ENCODE results near the gene FGD5.
"Not testable (repeated sequence)": the region's sequence is repeated elsewhere in the genome, so short reads cannot be mapped to it uniquely, and the experiment has no call there.

FGD5 gene

DNA sequence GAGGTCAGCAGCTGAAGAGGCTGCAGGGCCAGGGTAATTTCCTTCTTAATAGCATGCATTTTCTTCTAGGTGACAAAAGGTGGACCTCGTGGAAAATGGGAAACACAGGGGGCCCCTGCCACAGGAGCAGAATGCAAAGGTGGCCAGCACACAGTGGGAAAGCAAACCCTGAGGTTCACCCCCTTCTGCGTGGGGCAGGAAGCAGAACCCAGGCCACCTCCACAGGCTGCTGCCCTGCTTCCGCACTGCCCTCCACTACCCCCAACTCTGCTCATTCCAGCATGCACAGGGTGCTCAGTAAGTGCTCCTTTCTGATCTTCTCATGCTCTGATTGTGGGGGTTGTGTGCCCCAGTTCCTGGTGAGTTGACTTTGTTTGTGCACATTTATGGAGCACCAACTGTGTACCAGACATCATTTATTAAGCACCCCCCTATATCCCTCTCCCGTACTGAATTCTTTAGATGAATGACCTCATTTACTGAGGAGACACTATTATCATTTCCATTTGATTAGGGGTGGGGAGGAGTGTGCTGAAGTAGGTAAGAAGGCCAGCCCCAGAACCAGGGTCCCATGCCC, 12.7 kb upstream of the FGD5 start:
- Mint-ChIP-seq H3K9me3 (no peaks in the 10 kb centered on the region), H3K27me3 (peaks cover 77% of the 10 kb centered on the region), H3K27ac (no peak overlapping the region), H3K4me1 (ENCODE audit: low read depth) (peaks cover 32% of the 10 kb centered on the region), H3K4me3 (no peak overlapping the region), H3K36me3 (ENCODE audit: low read depth) (no peaks in the 10 kb centered on the region)
- intact Hi-C loops (cut with micrococcal nuclease), result no loop called here

DNA sequence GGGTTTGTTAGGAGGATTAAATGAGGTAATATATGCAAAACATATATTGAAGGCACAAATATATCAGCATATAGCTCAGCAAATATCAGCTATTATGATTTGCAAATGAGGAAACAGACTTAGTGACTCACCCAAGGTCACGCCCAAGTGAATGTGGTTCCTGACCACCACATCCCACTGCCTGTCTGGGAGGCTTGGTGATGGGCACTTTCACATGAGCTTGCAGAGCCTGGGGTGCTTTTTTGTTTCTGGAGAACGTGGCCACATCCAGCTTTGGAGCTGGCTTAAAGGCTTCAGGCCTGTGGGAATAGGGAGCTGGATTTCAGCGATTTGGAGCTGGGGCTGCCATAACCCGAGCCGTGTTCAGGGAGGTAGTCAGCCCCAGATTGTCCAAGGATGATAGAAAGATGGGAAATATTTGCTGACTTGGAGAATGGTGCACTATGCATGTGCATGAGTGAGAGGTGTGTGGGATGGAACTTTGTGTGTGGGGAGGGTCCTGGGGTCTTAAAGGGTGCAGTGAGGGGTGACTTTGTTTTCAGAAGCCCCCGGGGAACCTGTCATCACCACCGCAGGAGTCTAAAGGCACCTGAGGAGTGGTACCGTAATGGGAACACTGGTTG, 12.0 kb upstream of the FGD5 start:
- Mint-ChIP-seq H3K9me3 (no peaks in the 10 kb centered on the region), H3K4me3 (peak overlapping the region; percentile 28), H3K36me3 (ENCODE audit: low read depth) (no peaks in the 10 kb centered on the region), H3K4me1 (ENCODE audit: low read depth) (peaks cover 39% of the 10 kb centered on the region), H3K27me3 (peaks cover 82% of the 10 kb centered on the region), H3K27ac (peak overlapping the region; percentile 16)
- intact Hi-C loops (cut with micrococcal nuclease), result no loop called here

DNA sequence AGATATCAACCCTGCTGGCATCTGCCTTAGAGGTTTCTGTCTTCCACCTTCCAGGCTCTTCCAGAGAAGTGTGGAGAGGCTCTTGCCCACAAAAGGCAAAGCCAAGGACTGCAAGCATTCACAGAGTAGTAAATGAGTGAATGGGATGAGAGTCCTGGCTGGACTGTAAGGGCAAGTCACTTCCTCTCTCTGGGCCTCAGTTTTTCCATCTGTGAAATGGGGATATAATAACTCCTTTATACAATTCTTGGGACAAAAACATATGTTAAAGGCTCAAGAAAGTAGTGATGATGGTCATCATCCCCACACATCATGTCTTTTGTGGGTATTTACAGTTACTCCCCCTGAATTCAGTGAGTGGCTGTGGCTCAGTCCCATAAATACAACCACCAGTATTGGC, 10.7 kb upstream of the FGD5 start:
- intact Hi-C loops (cut with micrococcal nuclease), result no loop called here
- Mint-ChIP-seq H3K9me3 (no peaks in the 10 kb centered on the region), H3K27me3 (peaks cover 84% of the 10 kb centered on the region), H3K4me1 (ENCODE audit: low read depth) (peaks cover 43% of the 10 kb centered on the region), H3K36me3 (ENCODE audit: low read depth) (no peaks in the 10 kb centered on the region), H3K27ac (no peak overlapping the region), H3K4me3 (no peak overlapping the region)

DNA sequence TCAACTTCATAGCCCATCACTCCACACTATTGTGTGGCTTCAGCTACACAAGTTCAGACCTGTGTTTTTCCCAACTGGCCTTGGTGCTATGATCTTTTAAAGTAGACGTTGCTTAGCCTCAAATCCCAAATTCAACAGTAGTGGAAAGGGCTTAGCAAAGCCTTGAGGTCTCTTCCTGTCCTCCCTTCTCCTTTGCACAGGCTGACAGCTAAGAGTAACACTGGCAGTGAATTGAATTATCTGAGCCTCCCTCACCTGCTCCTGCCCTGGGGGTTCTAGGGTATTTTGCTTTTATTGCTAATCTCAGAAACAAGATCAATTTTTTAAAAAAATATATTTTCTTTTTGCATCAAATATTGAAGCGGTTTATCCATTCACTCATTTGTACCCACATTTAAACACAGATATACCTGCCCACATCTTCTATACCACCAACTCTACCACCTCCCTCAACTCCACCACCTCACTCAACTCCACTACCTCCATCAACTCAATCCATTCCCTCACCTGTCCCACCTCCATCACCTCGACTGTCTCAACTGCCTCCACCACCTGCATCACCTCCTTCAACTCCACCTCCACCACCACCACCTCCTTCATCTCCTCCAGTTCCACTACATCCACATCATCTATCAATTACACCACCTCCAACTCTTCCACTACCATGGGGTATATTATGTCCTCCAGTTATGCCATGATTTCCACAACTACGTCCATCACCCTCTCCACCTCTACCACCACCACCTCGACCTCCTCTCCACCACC, 10.1 kb upstream of the FGD5 start:
- no peaks in the 10 kb centered on the region for H3K9me3 Mint-ChIP-seq
- peaks cover 43% of the 10 kb centered on the region for H3K4me1 Mint-ChIP-seq (ENCODE audit: low read depth)
- H3K27ac Mint-ChIP-seq, result no peak overlapping the region
- H3K36me3 Mint-ChIP-seq (ENCODE audit: low read depth), result no peaks in the 10 kb centered on the region
- H3K27me3 Mint-ChIP-seq, result peaks cover 84% of the 10 kb centered on the region
- H3K4me3 Mint-ChIP-seq, result no peak overlapping the region
- intact Hi-C loops (cut with micrococcal nuclease), result no loop called here

DNA sequence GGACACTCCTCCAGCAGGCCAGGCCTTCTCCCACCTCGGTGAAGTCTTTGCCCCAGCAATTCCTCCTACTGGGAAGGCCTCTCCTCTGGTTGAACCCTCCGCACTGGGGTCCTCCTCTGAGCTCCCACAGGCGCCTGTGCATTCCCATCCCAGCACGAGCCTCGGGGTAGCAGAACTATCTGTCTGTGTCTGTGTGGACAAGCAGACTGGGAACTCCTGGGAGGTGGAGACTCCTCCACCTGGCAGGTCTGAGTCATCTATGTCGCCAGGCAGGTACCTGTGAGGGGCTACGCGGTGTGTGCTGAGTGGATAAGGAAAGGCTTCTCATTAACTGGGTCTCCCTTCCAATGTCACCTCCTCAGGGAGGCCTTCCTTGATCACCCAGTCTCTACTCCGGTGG, 9.2 kb upstream of the FGD5 start:
- H3K9me3 Mint-ChIP-seq; intact Hi-C loops (cut with micrococcal nuclease); H3K27ac Mint-ChIP-seq; H3K36me3 Mint-ChIP-seq (ENCODE audit: low read depth); H3K4me3 Mint-ChIP-seq: not testable (repeated sequence)
- H3K27me3 Mint-ChIP-seq, result peaks cover 84% of the 10 kb centered on the region
- peaks cover 34% of the 10 kb centered on the region for H3K4me1 Mint-ChIP-seq (ENCODE audit: low read depth)

DNA sequence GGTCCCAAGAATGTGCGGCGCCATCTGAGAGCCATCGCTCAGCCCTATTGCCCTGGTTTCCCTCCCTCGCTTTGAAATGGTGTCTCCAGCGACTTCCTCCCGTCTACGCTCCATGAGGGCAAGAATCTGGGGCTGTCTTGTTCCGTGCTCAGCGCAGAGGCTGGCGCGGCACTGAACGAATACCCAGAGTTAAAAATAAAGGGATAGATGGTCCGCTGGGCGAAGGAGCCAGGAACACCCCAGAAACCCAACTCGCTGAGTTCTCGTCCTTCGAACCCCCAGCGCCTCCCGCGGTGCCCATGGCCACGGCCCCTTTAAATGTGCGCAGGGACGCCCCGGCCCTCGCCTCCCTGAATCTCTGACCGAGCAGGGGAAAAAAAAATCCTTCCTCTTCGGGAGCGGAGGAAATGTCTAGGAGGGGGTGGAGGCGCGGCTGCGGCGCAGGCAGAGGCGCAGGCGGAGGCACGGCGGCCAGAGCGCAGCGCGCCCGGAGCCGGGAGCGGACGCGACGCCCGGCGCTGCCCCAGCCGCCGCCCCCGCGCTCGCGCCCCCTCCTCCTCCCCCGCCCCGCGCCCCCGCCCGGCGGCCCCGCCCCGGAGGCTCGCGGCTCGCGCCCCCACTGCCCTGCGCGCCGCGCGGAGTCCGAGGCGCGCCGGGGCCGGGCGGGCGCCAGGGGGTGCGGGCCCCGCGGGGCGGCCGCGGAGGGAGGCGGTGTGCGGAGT, 8.5 kb upstream of the FGD5 start:
- no peaks in the 10 kb centered on the region for H3K36me3 Mint-ChIP-seq (ENCODE audit: low read depth)
- H3K4me3 Mint-ChIP-seq, result peak overlapping the region; percentile 44
- intact Hi-C loops (cut with micrococcal nuclease), result no loop called here
- H3K4me1 Mint-ChIP-seq (ENCODE audit: low read depth), result peaks cover 27% of the 10 kb centered on the region
- no peaks in the 10 kb centered on the region for H3K9me3 Mint-ChIP-seq
- no peak overlapping the region for H3K27ac Mint-ChIP-seq
- peaks cover 84% of the 10 kb centered on the region for H3K27me3 Mint-ChIP-seq

DNA sequence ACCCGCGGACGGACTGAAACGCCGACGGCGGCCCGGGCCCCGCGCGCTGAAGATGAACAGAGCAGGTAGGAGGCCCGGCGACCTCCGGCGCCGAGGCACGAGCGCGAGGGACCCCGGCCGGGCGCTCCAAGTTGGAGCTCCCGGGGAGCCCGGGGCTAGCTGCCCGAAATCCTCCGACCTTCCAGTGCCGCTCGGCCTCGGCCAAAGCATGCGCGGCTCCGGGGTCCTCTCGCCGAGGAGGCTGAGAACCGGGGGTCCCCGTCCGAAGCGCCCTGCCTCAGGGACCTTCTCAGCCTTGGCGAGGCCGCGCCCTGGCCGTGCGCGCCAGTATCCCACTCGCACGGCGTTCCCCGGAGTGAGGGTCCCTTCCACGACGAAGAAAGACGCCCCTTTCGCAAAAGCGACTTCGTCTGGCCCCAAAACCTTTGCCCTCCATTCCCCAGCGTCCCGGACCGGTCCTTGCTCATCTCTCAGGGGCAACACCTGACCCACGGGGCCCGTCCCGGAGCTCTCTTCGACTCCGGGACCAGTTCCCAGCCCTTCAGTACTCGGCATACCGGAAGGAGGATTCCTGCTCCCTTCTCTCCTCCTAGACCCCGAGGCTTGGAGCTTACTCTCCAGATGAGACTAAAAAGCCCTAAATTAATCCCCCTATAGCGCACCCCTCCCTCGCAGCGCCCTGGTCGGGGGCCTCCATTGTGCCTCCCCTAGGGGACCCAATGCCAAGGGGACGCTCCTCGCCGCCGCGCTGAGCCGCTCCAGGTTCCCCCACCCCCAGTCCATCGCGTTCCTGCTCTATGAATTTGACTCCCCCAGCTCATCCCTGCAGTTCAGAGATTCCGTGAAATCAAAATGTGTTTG, 7.7 kb upstream of the FGD5 start:
- no peak overlapping the region for H3K27ac Mint-ChIP-seq
- peak overlapping the region; percentile 65 for H3K4me3 Mint-ChIP-seq
- H3K4me1 Mint-ChIP-seq (ENCODE audit: low read depth), result peaks cover 21% of the 10 kb centered on the region
- H3K9me3 Mint-ChIP-seq, result no peaks in the 10 kb centered on the region
- no peaks in the 10 kb centered on the region for H3K36me3 Mint-ChIP-seq (ENCODE audit: low read depth)
- intact Hi-C loops (cut with micrococcal nuclease), result no loop called here
- peaks cover 85% of the 10 kb centered on the region for H3K27me3 Mint-ChIP-seq

DNA sequence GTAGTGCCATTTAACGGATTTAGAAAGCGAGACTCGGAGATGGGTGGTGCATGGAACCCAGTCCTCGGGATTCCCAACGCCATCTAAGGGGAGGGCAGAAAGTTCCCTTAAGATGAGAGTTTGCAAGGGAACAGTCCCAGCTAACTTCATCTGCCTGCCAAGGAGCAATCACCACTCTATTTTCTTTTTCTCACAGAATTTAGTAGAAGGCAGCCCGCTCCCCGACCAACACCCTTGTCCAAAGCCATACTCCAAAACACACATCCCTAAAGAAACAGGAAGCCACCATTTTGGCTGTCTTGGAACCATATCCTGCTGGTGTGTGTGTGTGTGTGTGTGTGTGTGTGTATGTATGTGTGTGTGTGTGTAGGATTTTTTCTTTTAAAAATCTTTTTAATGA, 7.1 kb upstream of the FGD5 start:
- Mint-ChIP-seq H3K36me3 (ENCODE audit: low read depth) (no peaks in the 10 kb centered on the region), H3K4me3 (peak overlapping the region; percentile 65), H3K9me3 (no peaks in the 10 kb centered on the region), H3K27ac (no peak overlapping the region), H3K4me1 (ENCODE audit: low read depth) (peaks cover 20% of the 10 kb centered on the region), H3K27me3 (peaks cover 83% of the 10 kb centered on the region)
- intact Hi-C loops (cut with micrococcal nuclease), result no loop called here

DNA sequence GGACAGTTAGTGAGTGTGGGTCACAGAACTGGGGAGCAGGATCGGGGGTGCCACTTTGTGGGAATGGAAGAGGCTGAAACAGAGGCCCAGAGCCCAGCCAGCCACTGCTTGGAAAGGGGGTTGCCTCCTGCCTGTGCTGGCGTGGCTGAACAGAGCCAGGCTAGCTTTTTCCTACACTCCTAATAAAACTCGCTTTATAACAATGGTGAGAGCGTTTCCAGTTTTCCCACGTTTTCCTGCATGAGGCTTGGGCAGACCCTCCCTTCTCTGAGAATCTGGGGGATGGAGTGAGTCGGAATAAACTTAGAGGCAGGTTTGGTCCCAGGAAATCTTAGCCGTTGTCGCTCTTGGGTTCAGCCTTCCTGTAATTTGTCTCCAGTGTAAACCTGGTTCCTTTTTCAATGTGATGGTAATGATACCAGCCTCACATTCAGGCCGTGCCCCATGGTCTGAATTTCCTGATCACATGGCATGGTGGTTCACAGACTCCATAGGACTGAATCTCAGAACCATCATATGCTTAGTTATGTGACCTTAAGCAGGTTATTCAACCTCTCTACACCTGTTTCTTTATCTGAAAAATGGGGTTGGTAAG, 6.5 kb upstream of the FGD5 start:
- Mint-ChIP-seq H3K36me3 (ENCODE audit: low read depth) (no peaks in the 10 kb centered on the region), H3K9me3 (no peaks in the 10 kb centered on the region), H3K27me3 (peaks cover 78% of the 10 kb centered on the region), H3K4me3 (no peak overlapping the region), H3K27ac (no peak overlapping the region), H3K4me1 (ENCODE audit: low read depth) (peaks cover 14% of the 10 kb centered on the region)
- intact Hi-C loops (cut with micrococcal nuclease), result no loop called here

DNA sequence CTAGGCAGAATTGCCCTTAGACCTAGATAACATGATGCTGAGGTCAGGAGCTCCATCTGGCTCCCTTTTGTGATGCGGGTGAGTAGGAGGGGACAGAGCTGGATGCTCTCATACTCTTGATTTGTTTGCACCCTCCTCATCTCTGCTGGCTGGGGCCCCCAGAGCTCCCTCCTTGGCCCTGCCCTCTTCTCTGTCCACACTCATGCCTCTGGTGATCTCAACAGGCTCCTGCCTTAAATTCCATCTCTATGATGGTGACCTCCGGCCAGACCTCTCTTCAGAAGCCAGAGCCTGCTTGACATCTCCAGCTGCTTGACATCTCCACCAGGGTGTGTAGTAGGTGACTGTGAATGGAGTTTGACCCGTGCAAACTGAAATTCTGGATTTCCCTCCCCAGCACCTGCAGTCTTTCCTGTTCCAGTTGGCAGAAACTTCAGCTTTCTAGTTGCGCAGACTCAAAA, 4.3 kb upstream of the FGD5 start:
- no peak overlapping the region for H3K4me3 Mint-ChIP-seq
- no peaks in the 10 kb centered on the region for H3K9me3 Mint-ChIP-seq
- H3K27ac Mint-ChIP-seq, result no peak overlapping the region
- H3K4me1 Mint-ChIP-seq (ENCODE audit: low read depth), result peaks cover 13% of the 10 kb centered on the region
- H3K36me3 Mint-ChIP-seq (ENCODE audit: low read depth), result no peaks in the 10 kb centered on the region
- peaks cover 64% of the 10 kb centered on the region for H3K27me3 Mint-ChIP-seq
- intact Hi-C loops (cut with micrococcal nuclease), result no loop called here

DNA sequence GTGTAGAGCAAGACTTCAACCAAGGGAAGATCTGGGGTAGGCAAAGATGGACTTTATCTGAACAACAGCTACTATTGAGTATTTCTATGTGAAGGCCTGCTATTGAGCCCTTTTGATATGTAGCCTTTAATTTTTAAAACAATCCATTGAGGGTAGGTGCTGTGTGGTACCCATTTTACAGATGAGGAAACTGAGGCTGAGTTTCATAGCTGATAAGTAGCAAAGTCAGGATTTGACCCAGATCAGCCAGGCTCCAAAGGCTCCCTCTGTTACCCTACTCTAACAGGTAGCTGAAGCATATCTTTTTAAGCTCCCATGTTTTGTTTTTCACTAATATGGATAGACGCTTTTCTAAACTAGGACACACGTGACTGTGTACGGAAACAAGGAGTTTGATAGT, 2.4 kb upstream of the FGD5 start:
- peaks cover 53% of the 10 kb centered on the region for H3K27me3 Mint-ChIP-seq
- H3K4me1 Mint-ChIP-seq (ENCODE audit: low read depth), result peaks cover 7% of the 10 kb centered on the region
- H3K36me3 Mint-ChIP-seq (ENCODE audit: low read depth), result no peaks in the 10 kb centered on the region
- H3K9me3 Mint-ChIP-seq, result no peaks in the 10 kb centered on the region
- H3K4me3 Mint-ChIP-seq, result no peak overlapping the region
- H3K27ac Mint-ChIP-seq, result no peak overlapping the region
- intact Hi-C loops (cut with micrococcal nuclease), result no loop called here

DNA sequence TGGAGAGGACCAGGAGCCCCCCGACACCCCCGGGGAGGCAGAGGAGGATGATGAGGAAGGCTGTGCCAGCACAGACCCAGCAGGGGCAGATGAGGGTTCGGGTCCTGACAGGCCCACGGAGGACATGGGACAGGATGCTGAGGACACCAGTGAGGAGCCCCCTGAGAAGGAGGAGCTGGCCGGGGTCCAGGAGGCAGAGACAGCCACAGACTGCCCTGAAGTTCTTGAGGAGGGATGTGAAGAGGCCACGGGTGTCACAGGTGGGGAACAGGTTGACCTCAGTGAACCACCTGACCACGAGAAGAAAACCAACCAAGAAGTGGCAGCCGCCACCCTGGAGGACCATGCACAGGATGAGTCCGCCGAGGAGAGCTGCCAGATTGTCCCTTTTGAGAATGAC, 909 bp downstream of the FGD5 start:
- Mint-ChIP-seq H3K4me3 (no peak overlapping the region), H3K9me3 (no peaks in the 10 kb centered on the region), H3K27me3 (peaks cover 22% of the 10 kb centered on the region), H3K36me3 (ENCODE audit: low read depth) (no peaks in the 10 kb centered on the region), H3K4me1 (ENCODE audit: low read depth) (peaks cover 11% of the 10 kb centered on the region), H3K27ac (no peak overlapping the region)
- intact Hi-C loops (cut with micrococcal nuclease), result no loop called here

DNA sequence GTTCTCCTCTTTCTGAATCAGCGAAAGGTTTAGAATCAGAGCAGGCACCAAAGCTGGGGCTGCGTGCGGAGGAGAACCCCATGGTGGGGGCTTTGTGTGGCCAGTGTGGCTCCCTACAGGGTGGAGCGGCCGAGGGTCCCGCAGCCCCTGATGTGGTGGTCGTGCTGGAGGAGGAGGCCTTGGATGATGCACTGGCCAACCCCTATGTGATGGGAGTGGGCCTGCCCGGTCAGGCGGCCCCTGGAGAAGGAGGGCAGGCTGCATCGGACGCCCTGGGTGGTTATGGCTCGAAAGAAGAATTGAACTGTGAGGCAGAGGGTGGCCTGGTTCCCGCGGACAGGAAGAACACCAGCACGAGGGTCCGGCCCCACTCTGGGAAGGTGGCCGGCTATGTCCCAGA, 1.4 kb downstream of the FGD5 start:
- H3K27me3 Mint-ChIP-seq, result peaks cover 17% of the 10 kb centered on the region
- H3K36me3 Mint-ChIP-seq (ENCODE audit: low read depth), result no peaks in the 10 kb centered on the region
- H3K4me1 Mint-ChIP-seq (ENCODE audit: low read depth), result peaks cover 11% of the 10 kb centered on the region
- no peaks in the 10 kb centered on the region for H3K9me3 Mint-ChIP-seq
- no peak overlapping the region for H3K4me3 Mint-ChIP-seq
- H3K27ac Mint-ChIP-seq, result no peak overlapping the region
- intact Hi-C loops (cut with micrococcal nuclease), result no loop called here

Data from dendritic cell treated with granulocyte-macrophage colony-stimulating factor and Interleukin-4, amounts not matched to agents 40 ng/mL and 50 ng/mL, for 4 days (primary cell).